ENCODE data around the gene PAXIP1. TPM values are rescaled to one million over a fixed set of nuclear protein-coding genes. Genes with fewer than 3 reads are reported as not detected.

The PAXIP1 gene
- total and polyA plus RNA-seq, 2 donors (not counting 3 experiments of a cell fraction or from before 2014, with no cell fraction given), result 10.0 to 15.8 TPM

GRCh38 chr7:154919344-154920225 lies 83.3 kb downstream of the PAXIP1 start:
- no peaks in the 10 kb centered on the region for H3K79me2 ChIP-seq (ENCODE audit: control insufficient read depth, insufficient read depth, low read length)
- TF ChIP-seq, protein P1, sequence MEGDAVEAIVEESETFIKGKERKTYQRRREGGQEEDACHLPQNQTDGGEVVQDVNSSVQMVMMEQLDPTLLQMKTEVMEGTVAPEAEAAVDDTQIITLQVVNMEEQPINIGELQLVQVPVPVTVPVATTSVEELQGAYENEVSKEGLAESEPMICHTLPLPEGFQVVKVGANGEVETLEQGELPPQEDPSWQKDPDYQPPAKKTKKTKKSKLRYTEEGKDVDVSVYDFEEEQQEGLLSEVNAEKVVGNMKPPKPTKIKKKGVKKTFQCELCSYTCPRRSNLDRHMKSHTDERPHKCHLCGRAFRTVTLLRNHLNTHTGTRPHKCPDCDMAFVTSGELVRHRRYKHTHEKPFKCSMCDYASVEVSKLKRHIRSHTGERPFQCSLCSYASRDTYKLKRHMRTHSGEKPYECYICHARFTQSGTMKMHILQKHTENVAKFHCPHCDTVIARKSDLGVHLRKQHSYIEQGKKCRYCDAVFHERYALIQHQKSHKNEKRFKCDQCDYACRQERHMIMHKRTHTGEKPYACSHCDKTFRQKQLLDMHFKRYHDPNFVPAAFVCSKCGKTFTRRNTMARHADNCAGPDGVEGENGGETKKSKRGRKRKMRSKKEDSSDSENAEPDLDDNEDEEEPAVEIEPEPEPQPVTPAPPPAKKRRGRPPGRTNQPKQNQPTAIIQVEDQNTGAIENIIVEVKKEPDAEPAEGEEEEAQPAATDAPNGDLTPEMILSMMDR (IDR thresholded peaks at IDR 0.05; ENCODE audit: extremely low read depth in 1 of 2, insufficient read depth in 1 of 2, low read depth in 1 of 2, low read length in 2 of 2), result no peak
- TF ChIP-seq FOS (IDR thresholded peaks at IDR 0.05; ENCODE audit: borderline replicate concordance, insufficient read depth, low read length) (no peak), EZH2 (IDR thresholded peaks at IDR 0.05; ENCODE audit: borderline replicate concordance, low read depth, low read length, severe bottlenecking) (no peak)
- no peak overlapping the region for H3K27ac ChIP-seq (ENCODE audit: insufficient read depth, low read depth, low read length)
- BruUV-seq (replicated peaks), result no TSS peak
- dilution Hi-C loops (cut with MboI; ENCODE audit: extremely low pct_ligation_motif_present, low sequenced_read_pairs) (no loop called here), intact Hi-C loops (cut with micrococcal nuclease) (no loop called here)
- ChIA-PET POLR2A (no interaction called here), CTCF (interaction anchor here (2.7 kb wide), 1 partner anchor 8 kb away, joined by 8 read pairs; no protein-coding TSS in a partner anchor)
- FAIRE-seq (no peak), DNase-seq (ENCODE audit: low read depth, low spot score) (no peak)
- no peak overlapping the region for H3K9ac ChIP-seq (replicated peaks; ENCODE audit: extremely low read depth, insufficient read depth, low read length)
- no peaks in the 10 kb centered on the region for H3K9me1 ChIP-seq (replicated peaks; ENCODE audit: control insufficient read depth, extremely low read depth, insufficient read depth, low read length)
- no peaks in the 10 kb centered on the region for H4K20me1 ChIP-seq (replicated peaks; ENCODE audit: control insufficient read depth, extremely low read depth, insufficient read depth, low read length)
- peaks cover 0 to 8% of the 10 kb centered on the region in 2 experiments for H3K27me3 ChIP-seq (ENCODE audit: control insufficient read depth in 2 of 2, insufficient read depth in 2 of 2, low read length in 2 of 2)
- H3K9me3 ChIP-seq (replicated peaks; ENCODE audit: control insufficient read depth, insufficient read depth, low read length), result no peaks in the 10 kb centered on the region
- no peak overlapping the region for H3K4me2 ChIP-seq (ENCODE audit: insufficient read depth, low read length)
- H3K36me3 ChIP-seq (ENCODE audit: control insufficient read depth in 2 of 2, extremely low read depth in 1 of 2, insufficient read depth in 2 of 2, low read length in 2 of 2), result no peaks in the 10 kb centered on the region
- no peak overlapping the region for H3K4me3 ChIP-seq (replicated peaks in 1 of 3; ENCODE audit: insufficient read depth in 1 of 3, low read depth in 1 of 3, low read length in 3 of 3)
- H2AFZ ChIP-seq (ENCODE audit: low read depth, low read length), result no peak overlapping the region
- no peaks in the 10 kb centered on the region for H3K4me1 ChIP-seq (ENCODE audit: control insufficient read depth, extremely low read depth, insufficient read depth, low read length)

- intact Hi-C loops (cut with micrococcal nuclease), result no loop called here
- TF ChIP-seq EZH2 (IDR thresholded peaks at IDR 0.05; ENCODE audit: borderline replicate concordance, low read depth, low read length, severe bottlenecking) (no peak), FOS (IDR thresholded peaks at IDR 0.05; ENCODE audit: borderline replicate concordance, insufficient read depth, low read length) (no peak), MAX (IDR thresholded peaks at IDR 0.05; ENCODE audit: insufficient read depth, insufficient read length) (no peak), MYC (IDR thresholded peaks at IDR 0.05; ENCODE audit: low read depth, low read length) (no peak), GATA2 (IDR thresholded peaks at IDR 0.05; ENCODE audit: insufficient read depth, insufficient read length, low read depth, low read length) (no peak), POLR2AphosphoS5 (IDR thresholded peaks at IDR 0.05; ENCODE audit: insufficient read depth, low read depth, low read length) (no peak), POLR2A (IDR thresholded peaks at IDR 0.05; ENCODE audit: low read depth, low read length) (no peak), JUN (IDR thresholded peaks at IDR 0.05; ENCODE audit: borderline replicate concordance, insufficient read depth, insufficient read length, low read depth) (no peak)
- TF ChIP-seq, protein P1 (IDR thresholded peaks at IDR 0.05; ENCODE audit: extremely low read depth in 1 of 2, insufficient read depth in 1 of 2, low read depth in 1 of 2, low read length in 2 of 2), result no peak
- no peak for FAIRE-seq
Observed at GRCh38 chr7:154918741-154919140, 84.2 kb downstream of the PAXIP1 start.

More at GRCh38 chr7:154918741-154919140, 84.2 kb downstream of the PAXIP1 start:
- Histone ChIP-seq H3K9me1 (replicated peaks; ENCODE audit: control insufficient read depth, extremely low read depth, insufficient read depth, low read length) (no peaks in the 10 kb centered on the region), H3K79me2 (ENCODE audit: control insufficient read depth, insufficient read depth, low read length) (no peaks in the 10 kb centered on the region), H3K4me2 (ENCODE audit: insufficient read depth, low read length) (no peak overlapping the region), H3K27me3 (ENCODE audit: control insufficient read depth in 2 of 2, insufficient read depth in 2 of 2, low read length in 2 of 2) (peaks cover 0 to 11% of the 10 kb centered on the region in 2 experiments), H2AFZ (ENCODE audit: low read depth, low read length) (no peak overlapping the region), H4K20me1 (replicated peaks; ENCODE audit: control insufficient read depth, extremely low read depth, insufficient read depth, low read length) (no peaks in the 10 kb centered on the region), H3K9ac (replicated peaks; ENCODE audit: extremely low read depth, insufficient read depth, low read length) (no peak overlapping the region), H3K9me3 (replicated peaks; ENCODE audit: control insufficient read depth, insufficient read depth, low read length) (no peaks in the 10 kb centered on the region), H3K27ac (ENCODE audit: insufficient read depth, low read depth, low read length) (no peak overlapping the region), H3K4me1 (ENCODE audit: control insufficient read depth, extremely low read depth, insufficient read depth, low read length) (peaks cover 4% of the 10 kb centered on the region), H3K36me3 (ENCODE audit: control insufficient read depth in 2 of 2, extremely low read depth in 1 of 2, insufficient read depth in 2 of 2, low read length in 2 of 2) (no peaks in the 10 kb centered on the region), H3K4me3 (replicated peaks in 1 of 3; ENCODE audit: insufficient read depth in 1 of 3, low read depth in 1 of 3, low read length in 3 of 3) (no peak overlapping the region)
- dilution Hi-C loops (cut with MboI; ENCODE audit: extremely low pct_ligation_motif_present, low sequenced_read_pairs), result no loop called here
- BruUV-seq (replicated peaks), result no TSS peak
- ChIA-PET CTCF (interaction anchor here (2.7 kb wide), 1 partner anchor 9 kb away, joined by 8 read pairs; no protein-coding TSS in a partner anchor), POLR2A (no interaction called here)
- DNase-seq (ENCODE audit: low read depth, low spot score), result no peak
